ENCODE measurements around the gene RNF223.
"Not testable (repeated sequence)": the region's sequence is repeated elsewhere in the genome, so short reads cannot be mapped to it uniquely, and the experiment has no call there.

The RNF223 gene

GRCh38 chr1:1100296-1100695 is 26.2 kb upstream of the RNF223 start:
- no peak overlapping the region for H3K4me2 ChIP-seq (ENCODE audit: low read depth, low read length)
- no peak overlapping the region for H2AFZ ChIP-seq (ENCODE audit: low read length)
- H3K36me3 ChIP-seq (replicated peaks; ENCODE audit: insufficient read depth, low read length), result no peaks in the 10 kb centered on the region
- H3K9me3 ChIP-seq (replicated peaks; ENCODE audit: insufficient read depth, low read length), result no peaks in the 10 kb centered on the region
- no peaks in the 10 kb centered on the region for H3F3A ChIP-seq (ENCODE audit: insufficient read depth, low read length)
- H4K20me1 ChIP-seq (ENCODE audit: insufficient read depth, low read length), result no peaks in the 10 kb centered on the region
- no peak overlapping the region for H3K27ac ChIP-seq (ENCODE audit: low read length)
- no peak for DNase-seq
- H3K9me2 ChIP-seq (replicated peaks; ENCODE audit: insufficient read depth, low read length), result no peaks in the 10 kb centered on the region
- no peak overlapping the region for H3K4me3 ChIP-seq (ENCODE audit: low read length)
- TF ChIP-seq EZH2phosphoT487 (IDR thresholded peaks at IDR 0.05; ENCODE audit: low read length) (no peak), CTCF (IDR thresholded peaks at IDR 0.05; ENCODE audit: low read length) (no peak), EZH2 (optimal IDR thresholded peaks at IDR 0.05; ENCODE audit: low read depth, low read length) (no peak)
- H3K4me1 ChIP-seq (ENCODE audit: low read length), result no peaks in the 10 kb centered on the region
- H3K27me3 ChIP-seq (replicated peaks; ENCODE audit: insufficient read depth, low read length), result no peaks in the 10 kb centered on the region
- H3K9ac ChIP-seq (ENCODE audit: low read length), result no peak overlapping the region
- H3K79me2 ChIP-seq (ENCODE audit: low read length), result no peaks in the 10 kb centered on the region

- H3F3A ChIP-seq (ENCODE audit: insufficient read depth, low read length), result no peaks in the 10 kb centered on the region
- H3K4me2 ChIP-seq (ENCODE audit: low read depth, low read length), result no peak overlapping the region
- H3K27me3 ChIP-seq (replicated peaks; ENCODE audit: insufficient read depth, low read length), result no peaks in the 10 kb centered on the region
Observed at GRCh38 chr1:1099506-1100183, 25.5 kb upstream of the RNF223 start.

GRCh38 chr1:1098681-1099421 is 24.7 kb upstream of the RNF223 start:
- no peak for DNase-seq
- no peak overlapping the region for H2AFZ ChIP-seq (ENCODE audit: low read length)
- H3K9me3 ChIP-seq (replicated peaks; ENCODE audit: insufficient read depth, low read length), result no peaks in the 10 kb centered on the region
- TF ChIP-seq EZH2 (optimal IDR thresholded peaks at IDR 0.05; ENCODE audit: low read depth, low read length), result no peak
- TF ChIP-seq EZH2phosphoT487 (IDR thresholded peaks at IDR 0.05; ENCODE audit: low read length), result no peak
- no peak for TF ChIP-seq CTCF (IDR thresholded peaks at IDR 0.05; ENCODE audit: low read length)
- H3K9ac ChIP-seq (ENCODE audit: low read length), result no peak overlapping the region
- H3K36me3 ChIP-seq (replicated peaks; ENCODE audit: insufficient read depth, low read length), result no peaks in the 10 kb centered on the region
- H3K79me2 ChIP-seq (ENCODE audit: low read length), result no peaks in the 10 kb centered on the region
- H3K27ac ChIP-seq (ENCODE audit: low read length), result no peak overlapping the region
- H3F3A ChIP-seq (ENCODE audit: insufficient read depth, low read length), result no peaks in the 10 kb centered on the region
- H4K20me1 ChIP-seq (ENCODE audit: insufficient read depth, low read length), result no peaks in the 10 kb centered on the region
- no peak overlapping the region for H3K4me2 ChIP-seq (ENCODE audit: low read depth, low read length)
- H3K4me1 ChIP-seq (ENCODE audit: low read length), result no peaks in the 10 kb centered on the region
- no peaks in the 10 kb centered on the region for H3K27me3 ChIP-seq (replicated peaks; ENCODE audit: insufficient read depth, low read length)
- H3K9me2 ChIP-seq (replicated peaks; ENCODE audit: insufficient read depth, low read length), result no peaks in the 10 kb centered on the region
- H3K4me3 ChIP-seq (ENCODE audit: low read length), result no peak overlapping the region

More at GRCh38 chr1:1099506-1100183, 25.5 kb upstream of the RNF223 start:
- Histone ChIP-seq H3K9me3 (replicated peaks; ENCODE audit: insufficient read depth, low read length) (no peaks in the 10 kb centered on the region), H4K20me1 (ENCODE audit: insufficient read depth, low read length) (no peaks in the 10 kb centered on the region), H3K4me3 (ENCODE audit: low read length) (no peak overlapping the region), H3K9me2 (replicated peaks; ENCODE audit: insufficient read depth, low read length) (no peaks in the 10 kb centered on the region), H3K36me3 (replicated peaks; ENCODE audit: insufficient read depth, low read length) (no peaks in the 10 kb centered on the region), H3K79me2 (ENCODE audit: low read length) (no peaks in the 10 kb centered on the region), H2AFZ (ENCODE audit: low read length) (no peak overlapping the region), H3K27ac (ENCODE audit: low read length) (no peak overlapping the region), H3K9ac (ENCODE audit: low read length) (no peak overlapping the region), H3K4me1 (ENCODE audit: low read length) (no peaks in the 10 kb centered on the region)
- DNase-seq, result no peak
- TF ChIP-seq EZH2 (optimal IDR thresholded peaks at IDR 0.05; ENCODE audit: low read depth, low read length) (no peak), EZH2phosphoT487 (IDR thresholded peaks at IDR 0.05; ENCODE audit: low read length) (no peak), CTCF (IDR thresholded peaks at IDR 0.05; ENCODE audit: low read length) (no peak)

- not testable (repeated sequence) for H3K4me3 ChIP-seq (ENCODE audit: low read length); H3K79me2 ChIP-seq (ENCODE audit: low read length); H3K36me3 ChIP-seq (replicated peaks; ENCODE audit: insufficient read depth, low read length); H3K27ac ChIP-seq (ENCODE audit: low read length); H3K4me2 ChIP-seq (ENCODE audit: low read depth, low read length); H3K9me2 ChIP-seq (replicated peaks; ENCODE audit: insufficient read depth, low read length); H3F3A ChIP-seq (ENCODE audit: insufficient read depth, low read length); DNase-seq; H2AFZ ChIP-seq (ENCODE audit: low read length); H3K4me1 ChIP-seq (ENCODE audit: low read length); H3K27me3 ChIP-seq (replicated peaks; ENCODE audit: insufficient read depth, low read length); H4K20me1 ChIP-seq (ENCODE audit: insufficient read depth, low read length); H3K9ac ChIP-seq (ENCODE audit: low read length); H3K9me3 ChIP-seq (replicated peaks; ENCODE audit: insufficient read depth, low read length)
Observed at GRCh38 chr1:1096136-1096535, 22.0 kb upstream of the RNF223 start.

Data from MM.1S (cell line).